Vagina (tissue), 2 donors: ENCODE measurements around the gene HNMT.

Experiments
- POLR2A ChIP-seq, 2 donors: fragments of 450-650 bp; IDR thresholded peaks; one replicate each; pipeline ENCODE4 v1.6.1; 2017; ENCODE audit warnings: antibody characterized with exemption in 2 of 2, mild to moderate bottlenecking in 2 of 2, moderate library complexity in 2 of 2
- POLR2AphosphoS5 ChIP-seq, 2 donors: sonication (generic); formaldehyde crosslinking; IDR thresholded peaks; one replicate each; pipeline ENCODE4 v1.9.0; 2017; ENCODE audit warnings: antibody characterized with exemption in 2 of 2, mild to moderate bottlenecking in 2 of 2, low read depth in 1 of 2; ENCODE audit not compliant: insufficient read depth in 1 of 2
- TF ChIP-seq, protein P1 (sequence below), 3 experiments: fragments of 450-650 bp in 2 of 3; fragments of 200-600 bp in 1 of 3; sonication (generic) in 1 of 3; IDR thresholded peaks; one replicate each; pipeline ENCODE4 v1.5.1; 2017 to 2019; ENCODE audit warnings: antibody characterized with exemption in 3 of 3, mild to moderate bottlenecking in 2 of 3, moderate library complexity in 2 of 3

GRCh38 chr2:137924019-137924418 lies 40.3 kb upstream of the HNMT start:
- TF ChIP-seq, protein P1, sequence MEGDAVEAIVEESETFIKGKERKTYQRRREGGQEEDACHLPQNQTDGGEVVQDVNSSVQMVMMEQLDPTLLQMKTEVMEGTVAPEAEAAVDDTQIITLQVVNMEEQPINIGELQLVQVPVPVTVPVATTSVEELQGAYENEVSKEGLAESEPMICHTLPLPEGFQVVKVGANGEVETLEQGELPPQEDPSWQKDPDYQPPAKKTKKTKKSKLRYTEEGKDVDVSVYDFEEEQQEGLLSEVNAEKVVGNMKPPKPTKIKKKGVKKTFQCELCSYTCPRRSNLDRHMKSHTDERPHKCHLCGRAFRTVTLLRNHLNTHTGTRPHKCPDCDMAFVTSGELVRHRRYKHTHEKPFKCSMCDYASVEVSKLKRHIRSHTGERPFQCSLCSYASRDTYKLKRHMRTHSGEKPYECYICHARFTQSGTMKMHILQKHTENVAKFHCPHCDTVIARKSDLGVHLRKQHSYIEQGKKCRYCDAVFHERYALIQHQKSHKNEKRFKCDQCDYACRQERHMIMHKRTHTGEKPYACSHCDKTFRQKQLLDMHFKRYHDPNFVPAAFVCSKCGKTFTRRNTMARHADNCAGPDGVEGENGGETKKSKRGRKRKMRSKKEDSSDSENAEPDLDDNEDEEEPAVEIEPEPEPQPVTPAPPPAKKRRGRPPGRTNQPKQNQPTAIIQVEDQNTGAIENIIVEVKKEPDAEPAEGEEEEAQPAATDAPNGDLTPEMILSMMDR (IDR thresholded peaks at IDR 0.05) = no peak
- TF ChIP-seq POLR2A (IDR thresholded peaks at IDR 0.05) = no peak
- no peak for TF ChIP-seq POLR2AphosphoS5 (IDR thresholded peaks at IDR 0.05; ENCODE audit: insufficient read depth in 1 of 2, low read depth in 1 of 2)
